Gastroesophageal sphincter (tissue), 4 donors: ENCODE measurements around the gene COX4I2. TPM values are rescaled to one million over a fixed set of nuclear protein-coding genes. Genes with fewer than 3 reads are reported as not detected.
"Not testable (repeated sequence)": the region's sequence is repeated elsewhere in the genome, so short reads cannot be mapped to it uniquely, and the experiment has no call there.

Experiments used
- ATAC-seq: fragments of 150-250 bp; one replicate; pipeline ENCODE4 v1.9.1; 2016; ENCODE audit warnings: mild to moderate bottlenecking, moderate library complexity
- H3K27ac ChIP-seq, 4 donors: fragments of 200-600 bp; sonication (generic) in 3 of 4; 1 replicate in 3 of 4; 2 replicates in 1 of 4; pipeline ENCODE4 v1.5.1; 2016 to 2019
- H3K27me3 ChIP-seq: fragments of 200-600 bp; sonication (generic); one replicate; pipeline ENCODE4 v1.5.1; 2019
- H3K36me3 ChIP-seq, 2 donors: fragments of 200-600 bp; sonication (generic); one replicate each; pipeline ENCODE4 v1.5.1; 2019; ENCODE audit warnings: control low read depth in 1 of 2
- H3K4me1 ChIP-seq, 3 donors: fragments of 200-600 bp; sonication (generic); 1 replicate in 2 of 3; 2 replicates in 1 of 3; pipeline ENCODE4 v1.5.1; 2016 to 2019; ENCODE audit warnings: control low read depth in 2 of 3
- H3K4me3 ChIP-seq, 2 donors: fragments of 200-600 bp; sonication (generic); one replicate each; pipeline ENCODE4 v1.5.1; 2019; ENCODE audit warnings: mild to moderate bottlenecking in 1 of 2, moderate library complexity in 1 of 2
- H3K9me3 ChIP-seq, 3 donors: fragments of 200-600 bp; sonication (generic); one replicate each; pipeline ENCODE4 v1.5.1; 2017 to 2019; ENCODE audit warnings: control low read depth in 2 of 3
- EP300 ChIP-seq: sonication (generic); formaldehyde crosslinking; IDR thresholded peaks from one replicate; pipeline ENCODE4 v1.6.1; 2017; ENCODE audit warnings: antibody characterized with exemption, mild to moderate bottlenecking
- POLR2A ChIP-seq, 2 donors: fragments of 450-650 bp; IDR thresholded peaks; one replicate each; pipeline ENCODE4 v1.6.1; 2017; ENCODE audit warnings: antibody characterized with exemption in 2 of 2, mild to moderate bottlenecking in 2 of 2, moderate library complexity in 1 of 2
- POLR2AphosphoS5 ChIP-seq: sonication (generic); formaldehyde crosslinking; IDR thresholded peaks from one replicate; pipeline ENCODE4 v1.6.1; 2017; ENCODE audit warnings: antibody characterized with exemption
- WGBS, 2 donors: methylation state at CpG; one replicate each; pipeline ENCODE4 v1.1.5; 2018; ENCODE audit warnings: low coverage in 1 of 2; 5-methylcytosine and 5-hydroxymethylcytosine counted together
- total RNA-seq, 4 donors: library from RNA; depleted of rRNA; stranded (reverse); fragments of >200 nt; gene quantifications; one replicate each; pipeline ENCODE4 v1.1.0, GENCODE V29; 2016
- TF ChIP-seq, protein P1 (sequence below), 4 experiments: fragments of 200-600 bp in 2 of 4; fragments of 450-650 bp in 2 of 4; sonication (generic) in 1 of 4; IDR thresholded peaks; one replicate each; pipeline ENCODE4 v1.5.1; 2017 to 2019; ENCODE audit warnings: antibody characterized with exemption in 4 of 4, mild to moderate bottlenecking in 2 of 4, moderate library complexity in 2 of 4

Gene COX4I2
- total RNA-seq, 4 donors from 2014 or later = 4.6 to 40.9 (median 12.1) TPM; not detected in 1

DNA sequence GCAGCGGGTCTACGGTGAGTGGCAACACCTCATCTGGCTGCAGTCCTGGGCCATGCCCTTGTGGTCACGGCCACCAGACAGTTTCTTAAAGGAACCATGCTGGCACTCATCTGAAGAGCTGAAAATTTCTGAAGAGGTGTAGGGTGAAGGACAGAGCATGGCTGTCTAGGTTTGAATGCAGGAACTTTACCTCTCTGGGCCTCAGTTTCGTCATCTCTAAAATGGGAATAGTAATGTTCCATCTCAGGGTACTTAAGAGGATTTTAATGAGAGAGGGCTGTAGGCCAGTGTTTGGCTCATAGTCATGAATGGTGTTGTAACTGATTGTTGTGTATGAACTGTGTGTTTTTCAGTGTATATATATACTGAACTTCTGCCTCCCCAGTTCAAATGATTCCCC is 5.8 kb downstream of the COX4I2 start:
- Histone ChIP-seq H3K9me3 (no peaks in the 10 kb centered on the region), H3K4me1 (no peaks in the 10 kb centered on the region), H3K27me3 (peaks cover 9% of the 10 kb centered on the region), H3K36me3 (no peaks in the 10 kb centered on the region), H3K4me3 (no peak overlapping the region), H3K27ac (no peak overlapping the region)
- 96 to 100% methylated on average over 1 to 4 of the region's 4 CpGs for WGBS, 2 donors
- no peak for ATAC-seq
- no peak for TF ChIP-seq EP300
- TF ChIP-seq, protein P1, sequence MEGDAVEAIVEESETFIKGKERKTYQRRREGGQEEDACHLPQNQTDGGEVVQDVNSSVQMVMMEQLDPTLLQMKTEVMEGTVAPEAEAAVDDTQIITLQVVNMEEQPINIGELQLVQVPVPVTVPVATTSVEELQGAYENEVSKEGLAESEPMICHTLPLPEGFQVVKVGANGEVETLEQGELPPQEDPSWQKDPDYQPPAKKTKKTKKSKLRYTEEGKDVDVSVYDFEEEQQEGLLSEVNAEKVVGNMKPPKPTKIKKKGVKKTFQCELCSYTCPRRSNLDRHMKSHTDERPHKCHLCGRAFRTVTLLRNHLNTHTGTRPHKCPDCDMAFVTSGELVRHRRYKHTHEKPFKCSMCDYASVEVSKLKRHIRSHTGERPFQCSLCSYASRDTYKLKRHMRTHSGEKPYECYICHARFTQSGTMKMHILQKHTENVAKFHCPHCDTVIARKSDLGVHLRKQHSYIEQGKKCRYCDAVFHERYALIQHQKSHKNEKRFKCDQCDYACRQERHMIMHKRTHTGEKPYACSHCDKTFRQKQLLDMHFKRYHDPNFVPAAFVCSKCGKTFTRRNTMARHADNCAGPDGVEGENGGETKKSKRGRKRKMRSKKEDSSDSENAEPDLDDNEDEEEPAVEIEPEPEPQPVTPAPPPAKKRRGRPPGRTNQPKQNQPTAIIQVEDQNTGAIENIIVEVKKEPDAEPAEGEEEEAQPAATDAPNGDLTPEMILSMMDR (IDR thresholded peaks at IDR 0.05) = no peak
- no peak for TF ChIP-seq POLR2AphosphoS5
- no peak for TF ChIP-seq POLR2A (IDR thresholded peaks at IDR 0.05)

DNA sequence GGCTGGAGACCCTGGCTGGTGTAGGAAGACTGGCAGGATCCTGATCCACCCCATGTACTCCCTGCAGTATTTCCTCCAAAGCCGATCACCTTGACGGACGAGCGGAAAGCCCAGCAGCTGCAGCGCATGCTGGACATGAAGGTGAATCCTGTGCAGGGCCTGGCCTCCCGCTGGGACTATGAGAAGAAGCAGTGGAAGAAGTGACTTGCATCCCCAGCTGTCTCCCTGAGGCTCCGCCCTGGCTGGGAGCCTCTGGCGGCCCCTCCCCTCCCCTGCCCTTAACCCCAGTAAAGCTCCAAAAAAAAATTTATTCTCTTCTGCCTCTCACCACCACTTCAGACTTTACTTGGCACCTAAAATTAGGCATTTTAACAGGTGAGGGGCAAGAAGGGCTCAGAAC is 7.0 kb downstream of the COX4I2 start:
- Histone ChIP-seq H3K36me3 (no peaks in the 10 kb centered on the region), H3K27ac (no peak overlapping the region), H3K9me3 (no peaks in the 10 kb centered on the region), H3K27me3 (no peaks in the 10 kb centered on the region), H3K4me3 (no peak overlapping the region), H3K4me1 (no peaks in the 10 kb centered on the region)
- ATAC-seq = no peak
- TF ChIP-seq, protein P1 (IDR thresholded peaks at IDR 0.05) = no peak
- TF ChIP-seq POLR2A (IDR thresholded peaks at IDR 0.05) (no peak), POLR2AphosphoS5 (no peak), EP300 (no peak)
- WGBS, 2 donors = 76% methylated on average over 7 of the region's 8 CpGs; no CpG with 5 or more reads in 1 of the 2 donors

DNA sequence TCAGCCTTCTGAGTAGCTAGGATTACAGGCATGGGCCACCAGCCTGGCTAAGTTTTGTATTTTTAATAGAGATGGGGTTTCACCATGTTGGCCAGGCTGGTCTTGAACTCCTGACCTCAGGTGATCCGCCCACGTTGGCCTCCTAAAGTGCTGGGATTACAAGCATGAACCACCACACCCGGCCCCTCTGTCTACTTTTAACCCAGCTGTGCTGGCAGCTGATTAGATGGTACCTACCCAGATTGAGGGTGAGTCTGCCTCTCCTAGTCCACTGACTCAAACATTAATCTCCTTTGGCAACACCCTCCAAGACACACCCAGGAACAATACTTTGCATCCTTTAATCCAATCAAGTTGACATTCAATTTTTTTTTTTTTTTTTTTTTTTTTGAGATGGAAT is 10.4 kb downstream of the COX4I2 start:
- H3K4me1 ChIP-seq = peaks cover 0 to 10% (median 4%) of the 10 kb centered on the region in 3 donors
- H3K27me3 ChIP-seq, ATAC-seq, H3K27ac ChIP-seq, H3K36me3 ChIP-seq, H3K4me3 ChIP-seq, H3K9me3 ChIP-seq: not testable (repeated sequence)
- WGBS, 2 donors = no CpG with 5 or more reads among the region's 3 CpGs

DNA sequence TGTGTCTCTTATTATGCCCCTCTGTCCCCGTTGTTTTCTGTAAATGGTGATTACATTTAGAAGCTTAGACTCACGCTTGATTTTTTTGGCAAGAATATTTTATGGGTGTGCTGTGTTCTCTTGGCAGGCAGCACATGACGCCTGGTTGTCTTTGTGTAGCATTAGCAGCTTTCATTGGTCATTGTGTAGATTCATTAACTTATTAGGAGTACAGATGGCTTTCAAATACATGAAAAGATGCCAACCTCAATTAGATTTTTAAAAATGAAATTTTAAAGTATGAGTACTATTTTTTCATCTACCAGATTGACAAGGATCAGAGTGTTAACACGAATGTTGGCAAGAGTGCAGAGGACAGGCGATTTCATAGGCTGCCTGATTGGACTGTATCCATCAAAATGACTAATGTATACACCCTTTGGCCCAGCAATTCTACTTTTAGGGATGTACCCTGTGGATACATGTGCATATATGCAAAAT is 15.2 kb downstream of the COX4I2 start:
- TF ChIP-seq POLR2A (IDR thresholded peaks at IDR 0.05) (no peak), EP300 (no peak), POLR2AphosphoS5 (no peak)
- TF ChIP-seq, protein P1 (IDR thresholded peaks at IDR 0.05) = no peak
- Histone ChIP-seq H3K4me3 (no peak overlapping the region), H3K36me3 (no peaks in the 10 kb centered on the region), H3K27me3 (no peaks in the 10 kb centered on the region), H3K9me3 (no peaks in the 10 kb centered on the region), H3K27ac (no peak overlapping the region), H3K4me1 (peaks cover 0 to 17% (median 9%) of the 10 kb centered on the region in 3 donors)
- no peak for ATAC-seq
- WGBS, 2 donors = 11% methylated on average over 5 of the region's 5 CpGs

DNA sequence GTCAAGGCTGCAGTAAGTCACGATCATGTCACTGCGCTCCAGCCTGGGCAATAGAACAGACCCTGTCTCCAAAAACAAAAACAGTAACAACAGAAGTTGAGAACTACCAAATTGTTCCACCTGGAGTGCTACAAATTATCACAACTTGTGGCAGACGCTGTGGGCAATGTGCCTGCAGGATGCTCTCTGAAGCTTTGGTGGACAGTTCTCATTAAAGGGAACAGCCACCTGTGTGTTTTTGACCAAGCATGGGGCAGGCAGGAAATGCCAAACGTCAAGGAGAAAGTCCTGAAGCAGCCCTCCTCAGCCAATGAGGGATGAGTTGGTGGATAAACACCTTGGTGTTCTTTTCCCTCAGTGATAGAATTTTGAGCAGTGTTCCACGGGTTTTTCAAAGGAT is 15.8 kb downstream of the COX4I2 start:
- 43 to 46% methylated on average over 4 of the region's 5 CpGs for WGBS, 2 donors
- no peak for ATAC-seq
- no peaks in the 10 kb centered on the region for H3K9me3 ChIP-seq
- no peaks in the 10 kb centered on the region for H3K36me3 ChIP-seq
- no peak overlapping the region for H3K4me3 ChIP-seq
- TF ChIP-seq, protein P1 (IDR thresholded peaks at IDR 0.05) = no peak
- TF ChIP-seq POLR2AphosphoS5 (no peak), POLR2A (IDR thresholded peaks at IDR 0.05) (no peak), EP300 (no peak)
- no peak overlapping the region for H3K27ac ChIP-seq
- H3K4me1 ChIP-seq = peaks cover 0 to 17% (median 9%) of the 10 kb centered on the region in 3 donors
- H3K27me3 ChIP-seq = no peaks in the 10 kb centered on the region
